22Rv1 (cell line): ENCODE data around the gene KRTAP9-2.
"Not testable (repeated sequence)": the region's sequence is repeated elsewhere in the genome, so short reads cannot be mapped to it uniquely, and the experiment has no call there.

ENCODE experiments used
- H3K27ac ChIP-seq: fragments of 450-650 bp; 2 replicates; pipeline ENCODE4 v1.5.1; 2017
- CTCF ChIP-seq: fragments of 450-650 bp; IDR thresholded peaks from 2 replicates; pipeline ENCODE4 v1.5.1; 2017; ENCODE audit warnings: mild to moderate bottlenecking
- ZFX ChIP-seq: fragments of 450-650 bp; IDR thresholded peaks from 2 replicates; pipeline ENCODE4 v1.6.1; 2017; ENCODE audit warnings: antibody characterized with exemption, borderline replicate concordance

The KRTAP9-2 gene

DNA sequence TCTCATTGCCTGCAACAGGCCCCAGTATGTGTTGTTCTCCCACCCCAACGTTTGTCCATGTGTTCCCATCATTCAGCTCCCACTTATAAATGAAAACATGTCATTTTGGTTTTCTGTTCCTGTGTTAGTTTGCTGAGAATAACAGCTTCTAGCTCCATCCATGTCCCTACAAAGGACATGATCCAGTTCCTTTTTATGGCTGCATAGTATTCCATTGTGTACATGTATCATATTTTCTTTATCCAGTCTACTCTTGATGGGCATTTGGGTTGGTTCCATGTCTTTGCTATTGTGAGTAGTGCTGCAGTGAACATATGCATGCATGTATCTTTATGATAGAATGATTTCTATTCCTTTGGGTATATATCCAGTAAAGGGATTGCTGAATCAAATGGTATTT is 10.8 kb upstream of the KRTAP9-2 start:
- no peak overlapping the region for H3K27ac ChIP-seq
- TF ChIP-seq ZFX = no peak
- no peak for TF ChIP-seq CTCF

GRCh38 chr17:41223821-41224220 is 2.6 kb upstream of the KRTAP9-2 start:
- no peak overlapping the region for H3K27ac ChIP-seq
- TF ChIP-seq ZFX (no peak), CTCF (no peak)

DNA sequence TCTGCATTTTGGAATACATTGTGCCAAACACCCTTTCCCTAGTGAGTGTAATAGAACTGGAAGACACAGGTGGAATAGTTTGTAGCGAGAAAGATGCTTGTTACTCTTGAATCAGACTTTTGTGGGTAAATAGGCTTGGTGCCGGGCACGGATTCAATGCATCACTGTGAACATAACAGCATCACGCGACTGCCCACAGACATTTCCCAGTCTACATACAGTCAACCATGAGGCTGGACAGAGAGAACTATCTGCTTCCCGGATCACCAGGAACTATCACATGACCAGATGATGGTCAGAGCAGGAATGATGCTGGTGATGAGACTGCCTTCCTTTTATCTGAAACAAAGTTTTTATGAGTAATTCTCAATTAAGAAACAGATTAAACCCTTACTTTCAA is 397 bp upstream of the KRTAP9-2 start:
- TF ChIP-seq ZFX (no peak), CTCF (no peak)
- H3K27ac ChIP-seq = no peak overlapping the region

- H3K27ac ChIP-seq = no peak overlapping the region
- TF ChIP-seq ZFX = no peak
- no peak for TF ChIP-seq CTCF
Observed at GRCh38 chr17:41230094-41230493, 3.6 kb downstream of the KRTAP9-2 start.

- TF ChIP-seq CTCF = no peak
- TF ChIP-seq ZFX = no peak
- no peak overlapping the region for H3K27ac ChIP-seq
Observed at GRCh38 chr17:41231731-41232130, 5.3 kb downstream of the KRTAP9-2 start.

DNA sequence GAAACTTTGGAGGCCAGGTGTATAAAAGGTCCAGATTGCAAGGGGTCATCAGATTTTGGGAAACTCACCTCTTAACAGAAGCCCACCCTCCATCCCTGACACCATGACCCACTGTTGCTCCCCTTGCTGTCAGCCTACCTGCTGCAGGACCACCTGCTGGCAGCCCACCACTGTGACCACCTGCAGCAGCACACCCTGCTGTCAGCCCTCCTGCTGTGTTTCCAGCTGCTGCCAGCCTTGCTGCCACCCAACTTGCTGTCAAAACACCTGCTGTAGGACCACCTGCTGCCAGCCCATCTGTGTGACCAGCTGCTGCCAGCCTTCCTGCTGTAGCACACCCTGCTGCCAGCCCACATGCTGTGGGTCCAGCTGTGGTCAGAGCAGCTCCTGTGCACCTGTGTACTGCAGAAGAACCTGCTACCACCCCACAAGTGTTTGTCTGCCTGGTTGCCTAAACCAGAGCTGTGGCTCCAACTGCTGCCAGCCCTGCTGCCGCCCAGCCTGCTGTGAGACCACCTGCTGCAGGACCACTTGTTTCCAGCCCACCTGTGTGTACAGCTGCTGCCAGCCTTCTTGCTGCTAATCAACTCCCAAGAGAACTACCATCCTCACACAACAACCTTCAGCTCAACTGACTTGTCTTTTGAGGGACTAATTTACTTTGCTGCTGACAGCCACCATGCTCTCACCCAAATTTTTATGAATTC is 6.1 kb downstream of the KRTAP9-2 start, which contains the start of gene KRTAP9-3:
KRTAP9-3 (plus strand) TSS at position 51 of the 707 bp plus-strand sequence; CDS start at position 104, 53 bp downstream.
- H3K27ac ChIP-seq = not testable (repeated sequence)

DNA sequence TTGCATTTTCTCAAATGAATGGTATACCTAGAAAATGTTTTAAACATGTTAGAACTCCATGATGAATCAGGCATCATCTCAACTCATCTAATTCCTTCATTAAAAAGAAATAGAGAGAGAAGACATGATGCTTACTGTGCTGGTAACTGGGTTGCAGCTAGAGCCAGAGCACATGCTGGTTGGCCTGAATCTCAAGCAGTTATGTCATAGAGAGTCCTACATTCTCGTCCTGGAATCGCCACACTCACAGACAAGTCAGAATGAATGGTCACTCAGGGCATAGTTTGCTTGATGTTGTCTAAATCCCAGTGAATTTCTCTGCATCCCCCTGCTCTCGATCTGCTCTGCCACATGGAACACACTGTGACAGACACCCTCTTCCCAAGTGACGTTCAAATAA is 10.7 kb downstream of the KRTAP9-2 start:
- not testable (repeated sequence) for H3K27ac ChIP-seq

DNA sequence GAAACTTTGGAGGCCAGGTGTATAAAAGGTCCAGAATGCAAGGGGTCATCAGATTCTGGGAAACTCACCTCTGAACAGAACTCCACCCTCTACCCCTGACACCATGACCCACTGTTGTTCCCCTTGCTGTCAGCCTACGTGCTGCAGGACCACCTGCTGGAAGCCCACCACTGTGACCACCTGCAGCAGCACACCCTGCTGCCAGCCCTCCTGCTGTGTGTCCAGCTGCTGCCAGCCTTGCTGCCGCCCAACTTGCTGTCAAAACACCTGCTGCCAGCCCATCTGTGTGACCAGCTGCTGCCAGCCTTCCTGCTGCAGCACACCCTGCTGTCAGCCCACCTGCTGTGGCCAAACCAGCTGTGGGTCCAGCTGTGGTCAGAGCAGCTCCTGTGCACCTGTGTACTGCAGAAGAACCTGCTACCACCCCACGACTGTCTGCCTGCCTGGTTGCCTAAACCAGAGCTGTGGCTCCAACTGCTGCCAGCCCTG is 11.5 kb downstream of the KRTAP9-2 start, which contains the start of gene KRTAP9-8:
KRTAP9-8 (plus strand) TSS at position 51 of the 489 bp plus-strand sequence; CDS start at position 104, 53 bp downstream.
- not testable (repeated sequence) for H3K27ac ChIP-seq

DNA sequence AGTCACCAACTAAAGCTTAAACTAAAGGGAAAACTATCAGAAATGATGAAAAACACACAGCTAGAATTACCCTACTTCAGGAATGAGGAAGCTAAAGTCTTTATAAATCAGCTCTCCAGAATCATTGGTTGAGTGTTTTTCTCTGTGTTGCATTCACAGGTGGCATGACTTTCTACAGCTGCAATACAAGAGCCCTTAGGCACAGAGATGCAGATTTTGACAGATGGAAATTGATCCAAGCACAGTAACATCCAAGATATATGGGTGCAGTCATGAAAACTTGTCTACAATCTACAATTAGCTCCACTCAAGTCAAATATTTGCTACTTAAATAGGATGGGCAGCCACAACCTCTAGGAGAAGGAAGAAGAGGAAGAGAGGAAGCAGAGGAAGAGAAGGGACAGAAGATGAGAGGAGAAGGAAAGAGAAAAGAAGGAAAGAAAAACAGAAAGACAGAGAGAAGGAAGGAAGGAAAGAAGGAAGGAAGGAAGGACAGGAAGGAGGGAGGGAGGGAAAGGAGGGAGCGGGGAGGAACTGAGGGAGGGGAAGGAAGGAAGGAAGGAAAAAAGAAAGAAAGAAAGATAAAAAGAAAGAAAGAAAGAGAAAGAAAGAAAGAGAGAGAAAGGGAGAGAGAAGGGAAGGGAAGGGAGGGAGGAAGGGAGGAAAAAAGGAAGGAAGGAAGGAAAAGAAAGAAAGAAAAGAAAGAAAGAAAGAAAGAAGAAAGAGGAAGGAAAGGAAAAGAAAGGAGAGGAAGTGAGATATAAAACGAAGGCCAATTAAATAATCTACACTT is 20.7 kb downstream of the KRTAP9-2 start:
- H3K27ac ChIP-seq = not testable (repeated sequence)

GRCh38 chr17:41249637-41250240 is 23.3 kb downstream of the KRTAP9-2 start, which contains the start of gene KRTAP9-4:
TSS of gene KRTAP9-4 (plus strand) at chr17:41249687. CDS start at chr17:41249721, 34 bp downstream.
- H3K27ac ChIP-seq = not testable (repeated sequence)
